GM10248 (cell line): Measurements from ENCODE around the gene HTR1B.

ENCODE experiments used
- CTCF ChIA-PET: fragments of 300-600 bp; sonication (Branson Sonifier 250); formaldehyde crosslinking; extraction: SDS; loops from one replicate; lab custom pipeline; 2021; ENCODE audit warnings: antibody characterized with exemption; lab: Yijun Ruan, JAX
- POLR2A ChIA-PET: fragments of 350-650 bp; sonication (Branson Sonifier 250); formaldehyde crosslinking; extraction: SDS; loops from one replicate; lab custom pipeline; 2020; ENCODE audit warnings: antibody characterized with exemption; lab: Yijun Ruan, JAX
- DNase-seq: peaks from one replicate; pipeline ENCODE4 v3.0.0; 2012; ENCODE audit errors: extremely low spot score
- CTCF ChIP-seq: IDR thresholded peaks from 2 replicates; pipeline ENCODE4 v1.5.1; 2012; ENCODE audit warnings: mild to moderate bottlenecking, low read depth; ENCODE audit errors: extremely low read depth, missing control alignments, control extremely low read depth

The HTR1B gene

GRCh38 chr6:77448546-77448945, 14.7 kb downstream of the HTR1B start:
- CTCF ChIA-PET: interaction anchor here (1.3 to 2.0 kb wide), 2 partner anchors 9 to 10 kb away, joined by 3 to 9 read pairs; no protein-coding TSS in a partner anchor
- POLR2A ChIA-PET: no interaction called here

GRCh38 chr6:77447254-77447653, 16.0 kb downstream of the HTR1B start:
- no peak for DNase-seq
- ChIA-PET POLR2A (no interaction called here), CTCF (no interaction called here)
- no peak for TF ChIP-seq CTCF

More at GRCh38 chr6:77448546-77448945, 14.7 kb downstream of the HTR1B start:
- no peak for TF ChIP-seq CTCF
- no peak for DNase-seq

GRCh38 chr6:77446249-77446648, 17.0 kb downstream of the HTR1B start:
- TF ChIP-seq CTCF: no peak
- ChIA-PET POLR2A (no interaction called here), CTCF (no interaction called here)
- no peak for DNase-seq

GRCh38 chr6:77445214-77445613, 18.1 kb downstream of the HTR1B start:
- no peak for TF ChIP-seq CTCF
- ChIA-PET POLR2A (no interaction called here), CTCF (interaction anchor here (1.2 kb wide), 1 partner anchor 8 kb away, joined by 4 read pairs; no protein-coding TSS in a partner anchor)
- no peak for DNase-seq

GRCh38 chr6:77440206-77440976, 22.9 kb downstream of the HTR1B start:
- CTCF ChIA-PET: interaction anchor here (2.3 kb wide), 1 partner anchor 8 kb away, joined by 5 read pairs; no protein-coding TSS in a partner anchor
- no peak for TF ChIP-seq CTCF
- no peak for DNase-seq
- POLR2A ChIA-PET: no interaction called here

- no peak for DNase-seq
- no peak for TF ChIP-seq CTCF
- CTCF ChIA-PET: no interaction called here
- POLR2A ChIA-PET: no interaction called here
These were observed 29.4 kb downstream of the HTR1B start for GRCh38 chr6:77433888-77434287.

GRCh38 chr6:77430504-77430903, 32.8 kb downstream of the HTR1B start:
- POLR2A ChIA-PET: no interaction called here
- TF ChIP-seq CTCF: no peak
- CTCF ChIA-PET: no interaction called here
- DNase-seq: no peak
